ENCODE results near the gene POLR2I. TPM values are rescaled to one million over a fixed set of nuclear protein-coding genes. Genes with fewer than 3 reads are reported as not detected.

The POLR2I gene
- total RNA-seq (2014; rRNA removed; shearing (Covaris generic)) = 124 and 135 TPM in 2 replicates
- 32.7 and 49.8 TPM in 2 replicates for polyA plus RNA-seq (2015; cell fraction: cytosol; rRNA removed)
- polyA plus RNA-seq (2015; cell fraction: nucleus; rRNA removed) = 8.2 and 13.2 TPM in 2 replicates

DNA sequence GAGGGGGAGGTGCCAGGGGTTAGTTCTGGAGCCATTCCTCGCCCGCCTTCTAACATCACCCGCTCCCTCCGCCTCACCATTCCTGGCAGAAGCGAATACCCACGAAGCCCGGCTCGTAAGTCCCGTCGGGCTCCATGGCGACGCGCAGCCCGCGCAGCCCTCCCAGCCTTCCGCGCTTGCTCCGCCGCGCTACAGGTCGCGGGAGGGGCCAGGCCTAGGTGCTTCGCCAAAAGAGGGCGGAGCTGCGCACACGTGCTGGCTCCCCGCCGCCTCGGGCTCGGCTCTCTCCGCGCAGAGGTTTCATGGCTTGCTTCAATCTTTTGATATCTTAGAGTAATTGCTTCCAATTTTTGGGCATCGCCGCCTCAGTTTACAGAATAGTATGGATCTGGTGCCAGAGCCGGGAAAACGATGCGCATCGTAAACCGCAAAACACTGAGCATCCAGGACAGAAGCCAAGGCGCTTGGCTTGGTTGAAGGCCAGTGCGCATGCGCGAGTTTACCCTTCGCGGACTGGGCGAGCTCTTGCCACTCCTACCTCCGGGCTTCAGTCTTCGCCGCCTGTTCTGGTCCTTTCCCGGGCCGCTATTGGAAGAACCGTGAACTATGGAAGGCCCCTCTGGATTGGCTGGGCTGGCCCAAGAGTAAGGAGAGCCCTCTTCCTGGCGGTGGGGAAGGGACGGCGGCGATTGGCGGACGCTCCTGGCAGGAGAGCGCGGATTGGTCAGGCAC lies at the start of gene POLR2I:
POLR2I (minus strand) TSS at position 155 of the 732 bp plus-strand sequence; CDS start at position 136, 19 bp downstream.
- DNase-seq (ENCODE audit: low read depth) = peak; percentile 100

DNA sequence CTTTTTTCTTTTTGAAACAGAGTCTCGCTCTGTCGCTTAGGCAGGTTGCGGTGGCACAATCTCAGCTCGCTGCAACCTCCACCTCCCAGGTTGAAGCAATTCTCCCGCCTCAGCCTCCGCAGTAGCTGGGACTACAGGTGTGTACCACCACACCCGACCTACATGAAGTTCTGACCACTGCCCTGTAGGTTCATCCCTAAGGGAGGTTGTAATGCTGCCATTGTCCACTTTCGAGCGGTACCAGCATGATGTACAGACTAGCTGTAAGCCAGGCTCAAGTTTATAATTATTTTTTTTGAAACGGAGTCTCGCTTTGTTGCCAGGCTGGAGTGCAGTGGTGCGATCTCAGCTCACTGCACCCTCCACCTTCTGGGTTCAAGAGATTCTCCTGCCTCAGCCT lies 49.1 kb upstream of the POLR2I start:
- DNase-seq (ENCODE audit: low read depth) = no peak

DNA sequence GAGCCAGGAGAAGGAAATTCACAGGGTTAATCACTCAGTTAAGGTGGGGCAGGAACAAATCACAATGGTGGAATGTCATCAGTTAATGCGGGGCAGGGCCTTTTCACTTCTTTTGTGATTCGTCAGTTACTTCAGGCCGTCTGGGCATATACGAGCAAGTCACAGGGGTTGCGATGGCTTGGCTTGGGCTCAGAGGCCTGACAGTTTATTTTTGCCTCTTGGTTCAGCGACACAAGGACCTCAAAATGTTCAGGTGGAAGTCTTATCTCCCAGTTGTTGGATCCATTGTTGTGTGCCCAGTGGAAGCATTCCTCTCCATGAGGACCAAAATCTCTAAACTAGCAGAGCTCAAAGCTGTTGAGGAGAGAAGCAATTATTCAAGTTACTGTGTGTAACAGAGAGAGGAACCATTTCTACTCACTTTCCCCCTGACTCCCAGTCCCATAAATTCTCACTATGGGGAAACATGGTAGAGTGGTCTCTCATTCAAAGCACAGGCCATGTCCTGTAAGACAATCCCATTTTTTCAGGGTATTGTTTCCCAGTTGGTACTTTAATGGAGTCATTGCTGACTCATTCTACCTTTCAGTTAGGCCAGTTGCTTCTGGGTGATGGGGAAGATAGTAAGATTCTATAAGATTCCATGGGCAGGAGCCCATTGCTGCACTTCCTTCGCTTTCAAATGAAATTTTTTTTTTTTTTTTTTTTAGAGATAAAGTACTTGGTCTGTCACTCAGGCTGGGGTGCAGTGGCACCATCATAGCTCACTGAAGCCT lies 46.3 kb upstream of the POLR2I start:
- no peak for DNase-seq (ENCODE audit: low read depth)

DNA sequence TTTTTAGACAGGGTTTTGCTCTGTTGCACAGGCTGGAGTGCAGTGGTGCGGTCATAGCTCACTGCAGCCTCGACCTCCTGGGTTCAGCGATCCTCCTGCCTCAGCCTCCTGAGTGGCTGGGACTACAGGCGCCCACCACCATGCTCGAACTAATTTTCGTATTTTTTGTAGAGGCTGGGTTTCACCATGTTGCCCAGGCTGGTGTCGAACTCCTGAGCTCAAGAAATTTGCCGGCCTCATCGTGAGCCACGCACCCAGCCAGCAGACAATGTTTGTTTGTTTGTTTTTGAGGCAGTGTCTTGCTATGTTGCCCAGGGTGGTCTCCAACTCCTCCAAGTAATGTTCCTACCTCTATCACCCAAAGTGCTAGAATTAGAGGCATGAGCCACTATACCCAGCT lies 38.5 kb upstream of the POLR2I start:
- DNase-seq (ENCODE audit: low read depth) = no peak

DNA sequence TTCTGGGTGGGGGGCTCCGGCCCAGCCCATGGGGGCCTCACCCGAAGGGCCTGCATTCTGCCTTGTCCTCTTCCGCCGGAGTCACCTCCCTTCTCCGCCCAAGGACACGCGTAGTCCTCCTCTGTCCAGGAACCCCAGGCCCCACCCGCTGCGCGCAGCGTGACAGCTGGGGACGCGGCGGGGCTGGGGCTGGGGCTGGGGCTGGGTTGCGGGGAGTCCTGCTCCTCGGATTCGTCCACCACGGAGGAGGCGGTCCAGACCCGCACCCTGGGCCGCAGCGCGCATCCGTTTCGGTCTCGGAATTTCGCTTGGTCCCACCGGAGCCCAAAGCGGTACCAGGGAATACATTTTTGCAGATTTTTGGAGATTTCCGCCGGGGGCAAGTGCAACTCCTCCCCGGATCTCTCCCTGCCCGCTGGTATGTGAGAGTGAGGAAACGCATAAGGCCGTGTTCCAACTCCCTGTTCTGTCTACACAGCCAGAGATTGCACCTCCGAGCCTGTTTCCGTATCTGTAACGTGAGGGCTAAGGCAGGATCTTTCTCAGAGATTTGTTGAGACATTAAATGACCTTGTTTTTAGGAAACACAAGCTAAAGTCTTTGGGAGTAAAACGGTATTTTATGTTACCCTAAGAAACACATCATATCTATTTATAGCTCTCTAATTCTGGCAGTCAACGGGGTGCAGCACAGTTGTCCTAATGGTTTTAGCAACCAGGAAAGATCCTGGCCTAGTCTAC lies 37.8 kb upstream of the POLR2I start, which contains the start of gene COX7A1:
COX7A1 (minus strand) TSS at position 96 of the 740 bp plus-strand sequence; CDS start at position 56, 40 bp downstream.
- no peak for DNase-seq (ENCODE audit: low read depth)

DNA sequence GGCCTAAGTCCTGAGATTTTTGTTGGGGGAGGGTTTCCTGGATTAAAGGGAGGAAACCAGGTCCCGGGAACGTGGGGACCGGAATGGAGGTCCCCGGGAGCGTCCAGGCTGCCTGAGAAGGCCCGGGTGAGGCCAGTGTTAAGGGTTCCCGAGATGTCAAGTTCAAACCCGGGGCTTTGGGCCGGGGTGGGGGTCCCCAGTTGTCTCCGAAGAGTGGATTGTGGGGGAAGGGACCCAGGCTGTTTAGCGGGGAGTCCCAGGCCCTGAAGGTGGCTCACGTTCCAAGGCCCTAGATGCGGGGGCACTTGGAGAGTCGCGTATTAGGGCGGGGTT lies 37.3 kb upstream of the POLR2I start:
- no peak for DNase-seq (ENCODE audit: low read depth)

DNA sequence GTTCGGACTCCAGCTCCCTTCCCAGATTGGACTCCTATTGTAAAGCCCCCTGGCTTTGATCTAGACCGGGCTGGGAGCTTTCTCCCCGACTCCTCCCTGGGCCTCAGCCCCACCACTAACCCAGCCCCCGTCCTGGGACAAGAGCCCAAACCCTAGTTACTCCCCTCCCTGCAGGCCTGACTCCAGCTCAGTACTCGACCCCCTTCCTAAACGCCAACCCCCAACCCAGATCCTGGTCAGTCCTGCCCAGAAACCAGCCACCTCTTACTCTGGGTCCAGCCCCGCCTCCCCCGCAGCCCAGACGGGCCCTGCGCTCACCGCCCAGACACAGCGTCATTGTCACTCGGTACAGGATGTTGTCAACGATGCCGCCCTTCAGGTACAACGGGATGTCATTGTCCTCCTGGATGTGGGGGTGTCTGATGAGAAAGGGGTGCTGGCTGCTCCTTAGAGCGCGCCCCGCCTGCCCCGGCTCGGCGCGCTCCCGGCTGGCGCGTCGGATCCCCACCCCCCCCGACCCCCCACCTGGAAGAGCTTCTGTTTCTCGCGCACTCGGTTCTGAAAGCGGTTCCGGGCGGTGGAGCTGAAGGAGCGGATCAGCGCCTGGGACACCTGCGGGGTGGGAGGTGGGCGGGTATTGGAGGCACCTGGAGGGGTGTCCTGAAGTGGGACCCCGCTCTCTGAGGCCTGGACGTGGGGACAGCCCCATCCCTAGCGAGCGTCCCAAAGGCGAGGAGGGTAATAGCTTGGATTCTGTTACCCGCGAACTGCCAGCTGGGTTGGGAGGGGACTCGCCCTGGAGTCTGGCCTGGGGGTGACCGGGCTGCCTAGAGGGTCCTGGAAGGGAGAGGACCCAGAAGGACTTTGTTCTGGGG lies 36.7 kb upstream of the POLR2I start:
- DNase-seq (ENCODE audit: low read depth) = no peak

DNA sequence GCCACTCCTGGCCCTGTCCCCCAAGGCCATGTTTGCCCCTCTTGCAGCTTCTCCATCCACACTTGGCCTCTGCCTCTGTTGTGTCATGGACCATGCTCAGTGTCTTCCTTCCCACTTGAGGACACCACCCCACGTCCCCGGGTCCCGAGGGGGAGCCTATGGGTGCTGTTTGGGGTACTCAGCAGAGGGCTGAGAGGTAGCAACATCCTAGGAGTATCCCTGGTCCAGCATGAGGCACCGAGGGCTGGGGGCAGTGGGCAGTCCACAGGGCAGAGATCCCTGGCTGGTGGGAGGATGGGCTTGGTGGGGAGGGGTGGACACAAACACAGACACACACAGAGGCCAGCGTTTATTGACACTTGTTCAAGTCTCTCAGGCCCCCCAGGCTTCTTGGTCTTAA lies 35.9 kb upstream of the POLR2I start:
- DNase-seq (ENCODE audit: low read depth) = no peak

DNA sequence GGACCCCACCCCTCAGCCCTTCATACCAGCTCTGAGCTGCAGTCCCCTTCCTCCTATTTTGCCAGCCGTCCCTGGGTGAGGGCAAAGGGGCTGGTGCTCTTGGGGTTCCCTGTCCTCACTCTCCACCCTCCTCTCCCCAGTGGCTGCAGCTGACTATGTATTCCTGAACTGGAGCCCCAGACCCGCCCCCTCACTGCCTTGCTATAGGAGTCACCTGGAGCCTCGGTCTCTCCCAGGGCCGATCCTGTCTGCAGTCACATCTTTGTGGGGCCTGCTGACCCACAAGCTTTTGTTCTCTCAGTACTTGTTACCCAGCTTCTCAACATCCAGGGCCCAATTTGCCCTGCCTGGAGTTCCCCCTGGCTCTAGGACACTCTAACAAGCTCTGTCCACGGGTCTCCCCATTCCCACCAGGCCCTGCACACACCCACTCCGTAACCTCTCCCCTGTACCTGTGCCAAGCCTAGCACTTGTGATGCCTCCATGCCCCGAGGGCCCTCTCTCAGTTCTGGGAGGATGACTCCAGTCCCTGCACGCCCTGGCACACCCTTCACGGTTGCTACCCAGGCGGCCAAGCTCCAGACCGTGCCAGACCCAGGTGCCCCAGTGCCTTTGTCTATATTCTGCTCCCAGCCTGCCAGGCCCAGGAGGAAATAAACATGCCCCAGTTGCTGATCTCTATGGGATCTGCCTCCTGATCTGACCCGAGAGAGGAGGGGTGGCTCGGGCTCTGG lies 35.2 kb upstream of the POLR2I start:
- no peak for DNase-seq (ENCODE audit: low read depth)

DNA sequence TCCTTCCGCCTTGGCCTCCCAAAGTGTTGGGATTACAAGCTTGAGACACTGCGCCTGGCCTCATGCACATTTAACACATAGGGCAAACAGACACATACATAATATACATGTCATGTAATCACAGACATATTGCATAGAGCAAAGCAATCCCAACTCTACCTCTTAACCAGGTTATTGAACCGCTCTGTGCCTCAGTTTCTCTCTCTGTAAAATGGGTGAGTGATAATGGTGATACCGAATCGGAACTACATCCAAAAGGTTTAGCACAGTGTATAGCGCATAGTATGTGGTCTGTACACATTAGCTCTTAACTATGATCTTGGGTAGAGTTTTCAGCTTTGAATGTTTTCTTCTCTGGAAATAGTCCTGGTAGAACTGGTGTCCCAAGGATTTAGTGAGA lies 29.9 kb upstream of the POLR2I start:
- no peak for DNase-seq (ENCODE audit: low read depth)

DNA sequence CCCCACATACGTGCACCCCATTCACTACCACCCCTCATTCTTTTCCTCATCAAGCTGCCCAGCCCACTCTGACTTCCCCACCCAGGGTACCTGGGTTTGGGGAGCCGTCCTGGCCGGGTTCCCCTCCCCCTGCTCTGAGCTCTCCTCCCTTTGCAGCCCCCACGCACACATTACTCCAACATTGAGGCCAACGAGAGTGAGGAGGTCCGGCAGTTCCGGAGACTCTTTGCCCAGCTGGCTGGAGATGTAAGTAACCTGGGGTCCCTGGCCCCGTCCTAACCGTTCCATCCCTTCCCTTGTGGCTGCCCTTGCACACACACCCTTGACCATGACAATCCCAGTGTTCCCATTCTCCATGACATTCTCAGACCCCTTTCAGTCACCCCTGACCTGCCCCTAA lies 27.8 kb upstream of the POLR2I start:
- DNase-seq (ENCODE audit: low read depth) = no peak

DNA sequence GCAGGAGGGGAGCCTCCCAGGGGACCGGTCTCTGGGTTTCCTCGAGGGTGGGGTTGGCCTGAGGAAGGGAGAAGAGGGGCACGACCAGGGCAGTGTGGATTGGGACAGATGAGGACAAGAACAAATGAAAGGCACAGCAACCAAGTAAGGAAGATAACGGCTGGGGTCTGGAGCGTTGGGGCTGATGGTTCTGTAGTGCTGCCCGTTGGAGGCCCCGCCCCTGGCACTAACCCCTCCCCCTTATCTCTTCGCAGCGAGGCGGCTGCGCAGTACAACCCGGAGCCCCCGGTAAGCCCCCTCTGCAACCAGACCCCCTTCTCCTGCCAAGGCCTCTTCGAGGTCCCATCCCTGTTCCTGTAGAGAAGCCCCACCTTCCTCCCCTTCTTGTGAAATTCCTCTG lies 27.4 kb upstream of the POLR2I start:
- no peak for DNase-seq (ENCODE audit: low read depth)

DNA sequence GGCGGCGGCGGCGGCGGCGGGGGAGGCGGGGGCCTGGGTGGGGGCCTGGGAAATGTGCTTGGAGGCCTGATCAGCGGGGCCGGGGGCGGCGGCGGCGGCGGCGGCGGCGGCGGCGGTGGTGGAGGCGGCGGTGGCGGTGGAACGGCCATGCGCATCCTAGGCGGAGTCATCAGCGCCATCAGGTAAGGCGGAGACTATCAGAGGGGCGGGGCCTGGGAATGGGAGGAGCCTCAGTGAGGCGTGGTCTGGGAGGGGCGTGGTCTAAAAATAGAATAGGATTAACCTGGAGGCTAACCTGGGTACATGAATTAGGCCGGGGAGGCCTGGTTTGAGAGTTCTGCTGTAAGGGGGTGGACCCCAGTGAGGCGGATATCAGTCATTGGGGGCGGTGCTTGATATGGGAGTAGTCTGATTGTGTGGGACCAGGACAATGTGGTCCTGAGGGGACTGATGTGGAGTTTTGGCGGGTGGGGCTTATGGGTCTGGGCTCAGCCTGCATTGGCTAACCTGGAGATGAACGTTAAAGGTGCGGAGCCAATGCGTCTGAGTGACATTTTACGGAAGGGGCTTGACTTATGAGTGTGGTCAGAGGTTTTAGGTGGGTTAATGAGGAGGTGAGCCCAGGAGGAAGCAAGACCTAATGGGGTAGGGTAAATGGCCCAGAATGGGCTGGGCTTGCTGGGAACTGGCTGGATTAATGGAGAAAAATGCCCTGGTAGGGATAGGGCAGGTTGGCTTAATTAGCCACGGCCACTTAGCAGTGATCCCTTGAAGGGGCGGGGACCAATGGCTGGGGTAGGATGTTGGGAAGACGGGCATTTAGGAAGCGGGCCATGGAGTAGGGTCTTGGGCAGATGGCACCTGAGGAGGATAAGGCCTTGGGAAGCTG lies 26.6 kb upstream of the POLR2I start:
- DNase-seq (ENCODE audit: low read depth) = peak; percentile 78

DNA sequence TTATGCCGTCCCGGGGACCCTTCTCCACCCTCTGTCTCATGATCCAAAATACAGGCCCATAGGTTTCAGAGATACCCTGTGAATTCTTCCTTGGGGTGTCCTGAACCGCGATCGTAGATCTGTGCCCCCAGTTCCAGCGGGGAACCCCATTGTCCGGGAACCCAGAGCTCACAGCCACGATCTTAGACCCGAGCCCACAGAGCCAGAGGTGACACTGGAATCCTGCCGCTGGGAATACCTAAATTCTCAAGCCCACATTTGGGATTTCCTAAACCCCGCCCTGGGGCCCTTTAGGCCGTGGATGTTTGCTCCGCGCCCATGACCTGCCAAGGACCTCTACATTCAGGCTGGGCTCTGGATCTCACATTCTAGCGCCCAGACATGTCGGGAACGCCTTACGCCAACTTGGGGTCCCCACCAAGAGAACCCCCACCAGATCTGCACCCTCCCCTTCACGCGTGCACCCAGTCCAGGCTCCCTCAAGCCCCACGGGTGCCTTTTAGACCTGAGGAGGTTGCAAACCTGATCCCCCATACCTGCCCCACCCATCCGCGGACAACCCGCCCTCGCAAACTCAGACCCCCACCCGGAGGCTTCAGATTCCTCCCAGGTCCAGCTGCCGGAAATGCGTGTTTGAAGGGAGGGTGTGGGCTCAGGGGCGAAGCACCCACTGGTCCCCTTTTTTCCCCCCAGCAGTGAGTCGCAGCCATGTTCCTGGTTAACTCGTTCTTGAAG lies 25.8 kb upstream of the POLR2I start:
- DNase-seq (ENCODE audit: low read depth) = peak; percentile 46

DNA sequence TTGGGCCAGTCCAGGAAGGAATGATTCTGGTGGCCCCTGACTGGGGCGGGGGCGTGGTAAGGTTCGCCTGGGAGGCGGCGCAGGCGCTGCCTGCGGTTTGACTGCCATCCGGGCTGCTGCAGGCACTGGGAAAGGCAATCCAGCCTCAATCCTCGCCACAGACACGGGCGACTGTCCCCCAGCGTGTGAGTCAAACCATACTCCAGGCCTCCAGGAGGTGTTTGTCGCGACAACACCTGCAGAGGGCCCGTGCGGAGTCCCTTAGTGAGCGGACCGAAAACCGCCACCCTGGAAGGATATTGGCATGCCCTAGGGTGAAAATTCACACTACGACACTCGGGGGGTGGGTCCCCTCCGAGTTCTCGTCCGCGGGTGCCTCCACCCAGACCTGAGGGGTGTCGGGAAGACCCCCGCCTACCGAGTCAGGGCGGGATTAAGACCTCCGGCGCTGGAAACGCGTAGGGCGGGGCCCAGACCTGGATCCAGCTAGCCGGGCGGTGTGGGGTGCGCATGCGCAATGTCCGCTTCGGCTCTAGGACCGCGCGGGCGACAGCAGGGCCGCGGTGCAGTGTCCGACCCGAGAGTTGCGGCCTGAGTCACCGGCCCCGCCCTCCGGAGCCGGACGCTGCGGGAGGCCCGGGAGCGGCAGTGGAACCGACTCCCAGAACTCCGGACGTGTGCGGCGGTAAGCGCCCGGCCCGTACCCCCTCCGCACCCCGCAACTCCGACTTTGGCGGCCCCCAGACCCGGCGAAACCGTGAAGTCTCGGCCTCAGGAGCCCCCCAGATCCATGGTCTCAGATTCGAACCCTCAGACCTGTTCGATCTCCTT lies 25.0 kb upstream of the POLR2I start, which contains the start of gene CAPNS1:
CAPNS1 (plus strand) TSS at position 594 of the 831 bp plus-strand sequence. CDS start 946 bp downstream, outside the sequence.
- peak; percentile 94 for DNase-seq (ENCODE audit: low read depth)

DNA sequence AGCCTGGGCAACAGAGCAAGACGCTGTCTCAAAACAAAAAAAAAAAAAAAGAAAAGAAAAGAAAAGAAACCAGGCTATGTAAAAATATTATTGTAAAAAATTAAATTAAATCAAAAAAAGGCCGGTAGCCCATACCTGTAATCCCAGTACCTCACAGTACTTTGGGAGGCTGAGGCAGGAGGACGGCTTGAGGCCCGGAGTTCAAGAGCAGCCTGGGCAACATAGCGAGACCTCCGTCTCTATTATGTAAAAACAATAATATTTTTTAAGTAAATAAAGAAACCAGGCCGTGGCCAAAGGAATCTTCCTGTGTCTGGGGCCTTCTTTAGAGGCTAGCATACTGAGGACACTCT lies 24.4 kb upstream of the POLR2I start:
- no peak for DNase-seq (ENCODE audit: low read depth)

DNA sequence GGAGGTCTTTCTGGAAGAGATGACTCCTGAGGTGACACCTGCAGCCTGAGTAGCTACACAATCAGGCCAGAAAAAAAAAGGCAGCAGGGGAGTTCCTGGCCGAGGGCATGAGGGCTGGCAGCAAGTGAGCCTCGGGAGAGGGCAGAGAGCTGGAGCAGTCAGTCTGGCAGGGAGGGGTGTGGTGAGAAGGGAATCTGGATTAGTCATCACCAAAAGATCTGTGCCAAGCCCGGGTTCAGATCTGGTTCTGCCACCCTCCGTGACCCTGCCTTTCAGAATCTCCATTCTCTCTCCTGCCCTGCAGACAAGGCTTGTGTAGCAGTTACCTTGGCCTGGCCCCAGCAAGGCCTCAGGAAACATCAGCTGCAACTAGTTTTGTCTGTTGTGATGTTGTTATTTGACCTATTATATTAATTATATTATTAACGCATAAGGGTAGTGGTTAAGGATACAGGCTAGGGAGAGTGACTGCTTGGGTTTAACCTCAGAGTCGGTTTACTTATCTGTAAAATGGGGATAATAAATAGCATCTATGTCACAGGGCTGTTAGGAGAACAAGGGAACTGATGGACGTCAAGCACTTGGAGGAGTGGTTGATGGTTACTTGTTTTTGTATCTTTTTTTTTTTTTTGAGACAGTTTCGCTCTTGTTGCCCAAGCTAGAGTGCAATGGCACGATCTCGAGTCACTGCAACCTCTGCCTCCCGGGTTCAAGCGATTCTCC lies 22.4 kb upstream of the POLR2I start:
- peak; percentile 86 for DNase-seq (ENCODE audit: low read depth)
